Measurements from ENCODE around the gene DUSP9. TPM values are rescaled to one million over a fixed set of nuclear protein-coding genes. Genes with fewer than 3 reads are reported as not detected.
"Not testable (repeated sequence)": the region's sequence is repeated elsewhere in the genome, so short reads cannot be mapped to it uniquely, and the experiment has no call there.

DUSP9 gene
- total RNA-seq, 1 experiment from 2014 or later, result not detected

- DNase-seq (ENCODE audit: low read depth), result no peak
These were observed 43.5 kb downstream of the DUSP9 start for GRCh38 chrX:153690466-153690865.

GRCh38 chrX:153691032-153691827, 44.2 kb downstream of the DUSP9 start:
- DNase-seq (ENCODE audit: low read depth), result not testable (repeated sequence)

- DNase-seq (ENCODE audit: low read depth), result no peak
These were observed 45.0 kb downstream of the DUSP9 start for GRCh38 chrX:153692003-153692402.

GRCh38 chrX:153692611-153693156, 45.7 kb downstream of the DUSP9 start:
- DNase-seq (ENCODE audit: low read depth), result no peak

GRCh38 chrX:153693216-153694086, 46.4 kb downstream of the DUSP9 start:
- no peak for DNase-seq (ENCODE audit: low read depth)

GRCh38 chrX:153694256-153694655, 47.3 kb downstream of the DUSP9 start:
- DNase-seq (ENCODE audit: low read depth), result not testable (repeated sequence)

GRCh38 chrX:153694687-153695270, 47.8 kb downstream of the DUSP9 start:
- no peak for DNase-seq (ENCODE audit: low read depth)

GRCh38 chrX:153696100-153696499, 49.1 kb downstream of the DUSP9 start:
- no peak for DNase-seq (ENCODE audit: low read depth)

- DNase-seq (ENCODE audit: low read depth), result not testable (repeated sequence)
These were observed 49.5 kb downstream of the DUSP9 start for GRCh38 chrX:153696538-153696937.

GRCh38 chrX:153696986-153697722, 50.2 kb downstream of the DUSP9 start:
- DNase-seq (ENCODE audit: low read depth), result not testable (repeated sequence)

- DNase-seq (ENCODE audit: low read depth), result no peak
These were observed 51.2 kb downstream of the DUSP9 start for GRCh38 chrX:153697924-153698865.

- DNase-seq (ENCODE audit: low read depth), result not testable (repeated sequence)
These were observed 52.3 kb downstream of the DUSP9 start for GRCh38 chrX:153699210-153699783.

- not testable (repeated sequence) for DNase-seq (ENCODE audit: low read depth)
These were observed 52.9 kb downstream of the DUSP9 start for GRCh38 chrX:153699784-153700371.

GRCh38 chrX:153700376-153700945, 53.5 kb downstream of the DUSP9 start:
- DNase-seq (ENCODE audit: low read depth), result peak; percentile 13

Other genes with a start within 250 kb of the DUSP9 start
- not detected in 2 replicates for gene PNMA6E, start 245.9 kb upstream of the DUSP9 start, total RNA-seq (2014; rRNA removed; shearing (Covaris generic))
- not detected in 2 replicates for gene ZFP92, start 235.7 kb upstream of the DUSP9 start, total RNA-seq (2014; rRNA removed; shearing (Covaris generic))
- not detected in 2 replicates for gene TREX2, start 201.1 kb upstream of the DUSP9 start, total RNA-seq (2014; rRNA removed; shearing (Covaris generic))
- gene HAUS7, start 176.6 kb upstream of the DUSP9 start, total RNA-seq (2014; rRNA removed; shearing (Covaris generic)), result 21.3 and 29.6 TPM in 2 replicates
- gene BGN, start 152.2 kb upstream of the DUSP9 start, total RNA-seq (2014; rRNA removed; shearing (Covaris generic)), result 6.6 and 6.8 TPM in 2 replicates
- not detected in 2 replicates for gene ATP2B3, start 129.6 kb upstream of the DUSP9 start, total RNA-seq (2014; rRNA removed; shearing (Covaris generic))
- 27.2 and 28.1 TPM in 2 replicates for gene CCNQ, start 48.1 kb upstream of the DUSP9 start, total RNA-seq (2014; rRNA removed; shearing (Covaris generic))
- not detected in 2 replicates for gene PNCK, start 26.6 kb downstream of the DUSP9 start, total RNA-seq (2014; rRNA removed; shearing (Covaris generic))
- 4.7 and 5.2 TPM in 2 replicates for gene SLC6A8, start 40.7 kb downstream of the DUSP9 start, total RNA-seq (2014; rRNA removed; shearing (Covaris generic))
- gene BCAP31, start 77.2 kb downstream of the DUSP9 start, total RNA-seq (2014; rRNA removed; shearing (Covaris generic)), result 128 and 135 TPM in 2 replicates
- 7.0 and 9.8 TPM in 2 replicates for gene ABCD1, start 77.7 kb downstream of the DUSP9 start, total RNA-seq (2014; rRNA removed; shearing (Covaris generic))
- gene PLXNB3, start 117.0 kb downstream of the DUSP9 start, total RNA-seq (2014; rRNA removed; shearing (Covaris generic)), result 2.0 and 3.8 TPM in 2 replicates
- 0.12 and 1.1 TPM in 2 replicates for gene SRPK3, start 133.8 kb downstream of the DUSP9 start, total RNA-seq (2014; rRNA removed; shearing (Covaris generic))
- gene IDH3G, start 147.2 kb downstream of the DUSP9 start, total RNA-seq (2014; rRNA removed; shearing (Covaris generic)), result 67.7 and 69.4 TPM in 2 replicates
- 203 and 247 TPM in 2 replicates for gene SSR4, start 147.5 kb downstream of the DUSP9 start, total RNA-seq (2014; rRNA removed; shearing (Covaris generic))
- 0.12 and 0.68 TPM in 2 replicates for gene PDZD4, start 183.3 kb downstream of the DUSP9 start, total RNA-seq (2014; rRNA removed; shearing (Covaris generic))
- gene L1CAM, start 239.0 kb downstream of the DUSP9 start, total RNA-seq (2014; rRNA removed; shearing (Covaris generic)), result 49.5 and 58.9 TPM in 2 replicates

Data from RPMI7951 (cell line).